Activated naive CD8-positive, alpha-beta T cell treated with anti-CD3 and anti-CD28 coated beads, Interleukin-2, amount 10 ng/mL, durations not matched to agents 7 days and 5 days (primary cell): ENCODE measurements around the gene PRXL2C. TPM values are rescaled to one million over a fixed set of nuclear protein-coding genes. Genes with fewer than 3 reads are reported as not detected.
"Not testable (repeated sequence)": the region's sequence is repeated elsewhere in the genome, so short reads cannot be mapped to it uniquely, and the experiment has no call there.

Experiments used
- ATAC-seq: fragments of 150-1000 bp; cut with Tn5 transposase; one replicate; pipeline ENCODE4 v1.10.0; 2021; ENCODE audit warnings: low read depth, moderate library complexity
- POLR2A ChIA-PET: fragments of 350-600 bp; sonication (Branson Sonifier 250); formaldehyde crosslinking; loops from one replicate; lab custom pipeline; 2021; ENCODE audit warnings: antibody characterized with exemption; lab: Charles Lee
- DNase-seq: peaks from one replicate; pipeline ENCODE4 v3.0.0; 2021
- H3K27ac Mint-ChIP-seq: one replicate; pipeline ENCODE4 v1.8.0; 2022; ENCODE audit warnings: mild to moderate bottlenecking, mixed read lengths
- H3K27me3 Mint-ChIP-seq: one replicate; pipeline ENCODE4 v1.8.0; 2022; ENCODE audit warnings: mild to moderate bottlenecking, moderate library complexity, mixed read lengths
- H3K36me3 Mint-ChIP-seq: one replicate; pipeline ENCODE4 v1.8.0; 2021; ENCODE audit warnings: mild to moderate bottlenecking, mixed read lengths
- H3K4me1 Mint-ChIP-seq: one replicate; pipeline ENCODE4 v1.8.0; 2021; ENCODE audit warnings: mixed read lengths
- H3K4me3 Mint-ChIP-seq: one replicate; pipeline ENCODE4 v1.8.0; 2022; ENCODE audit warnings: mild to moderate bottlenecking, moderate library complexity, mixed read lengths
- H3K9me3 Mint-ChIP-seq: one replicate; pipeline ENCODE4 v1.8.0; 2021; ENCODE audit warnings: mixed read lengths
- total RNA-seq, 2 experiments: library from RNA; stranded (reverse); gene quantifications; one replicate each; pipeline ENCODE4 v1.2.3, GENCODE V29; 2021

The PRXL2C gene
- total RNA-seq, 2 experiments from 2014 or later = 5.3 to 6.2 TPM

DNA sequence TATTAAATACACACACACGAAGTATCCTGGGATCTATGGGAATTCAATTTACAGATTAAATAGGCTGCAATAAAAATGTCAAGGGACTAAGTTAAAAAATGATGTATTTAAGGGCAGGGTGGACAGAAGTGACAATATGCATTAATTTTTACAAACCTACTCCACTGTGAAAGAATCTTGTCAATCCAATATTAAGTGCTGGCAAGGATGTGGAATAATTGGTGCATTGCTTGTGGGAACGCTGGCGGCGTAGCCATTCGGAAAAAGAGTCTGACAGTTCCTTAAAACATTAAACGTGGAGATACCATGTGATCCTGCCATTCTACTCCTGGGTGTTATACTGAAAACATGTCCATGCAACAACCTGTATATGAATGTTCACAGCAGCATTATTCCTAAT is 39.7 kb downstream of the PRXL2C start:
- Mint-ChIP-seq H3K9me3 (no peaks in the 10 kb centered on the region), H3K4me1 (peaks cover 2% of the 10 kb centered on the region), H3K27me3 (peaks cover 75% of the 10 kb centered on the region), H3K4me3 (no peak overlapping the region), H3K27ac (no peak overlapping the region), H3K36me3 (no peaks in the 10 kb centered on the region)
- DNase-seq = no peak
- POLR2A ChIA-PET = no interaction called here
- ATAC-seq = no peak

GRCh38 chr9:96614664-96615063 is 40.5 kb downstream of the PRXL2C start:
- H3K36me3 Mint-ChIP-seq, H3K27ac Mint-ChIP-seq, H3K4me3 Mint-ChIP-seq, H3K9me3 Mint-ChIP-seq, DNase-seq, H3K4me1 Mint-ChIP-seq, ATAC-seq, POLR2A ChIA-PET: not testable (repeated sequence)
- peaks cover 74% of the 10 kb centered on the region for H3K27me3 Mint-ChIP-seq

DNA sequence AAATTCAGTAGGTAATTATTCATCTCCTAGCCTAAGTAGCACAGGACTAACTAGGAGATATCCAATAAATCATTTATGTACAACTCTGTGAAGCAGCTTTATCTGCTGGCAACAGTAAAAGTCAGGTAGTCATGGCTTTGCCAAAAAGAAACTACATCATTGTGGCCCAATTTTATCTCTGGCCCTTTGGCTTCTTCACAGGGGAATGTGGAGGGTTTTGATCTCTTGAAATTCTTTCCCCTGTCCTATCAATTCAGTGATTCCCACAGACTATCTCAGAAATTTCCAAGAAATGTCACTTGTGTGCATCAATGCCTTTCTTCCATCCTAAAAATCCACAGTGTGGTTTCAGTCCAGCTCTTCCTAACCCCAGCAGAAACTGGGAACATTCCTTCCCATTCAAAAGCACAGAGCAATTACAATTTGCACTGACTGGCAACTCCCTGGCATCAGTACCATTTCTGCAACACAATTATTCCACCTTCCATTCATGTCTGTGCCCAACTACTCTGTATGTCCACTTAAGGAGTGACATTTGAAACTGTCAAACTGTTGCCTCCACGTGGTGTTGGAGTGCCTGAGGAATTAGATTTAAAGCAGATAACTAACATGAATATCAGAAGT is 42.0 kb downstream of the PRXL2C start:
- POLR2A ChIA-PET = no interaction called here
- H3K27ac Mint-ChIP-seq = no peak overlapping the region
- ATAC-seq (no peak), DNase-seq (no peak)
- peaks cover 86% of the 10 kb centered on the region for H3K27me3 Mint-ChIP-seq
- H3K4me3 Mint-ChIP-seq = no peak overlapping the region
- H3K4me1 Mint-ChIP-seq = no peaks in the 10 kb centered on the region
- H3K36me3 Mint-ChIP-seq = no peaks in the 10 kb centered on the region
- no peaks in the 10 kb centered on the region for H3K9me3 Mint-ChIP-seq

GRCh38 chr9:96612105-96612965 is 42.8 kb downstream of the PRXL2C start:
- H3K4me3 Mint-ChIP-seq = no peak overlapping the region

GRCh38 chr9:96611302-96611701 is 43.8 kb downstream of the PRXL2C start:
- no peaks in the 10 kb centered on the region for H3K9me3 Mint-ChIP-seq
- POLR2A ChIA-PET = no interaction called here
- no peak for DNase-seq
- H3K36me3 Mint-ChIP-seq = no peaks in the 10 kb centered on the region
- H3K27me3 Mint-ChIP-seq = peaks cover 69% of the 10 kb centered on the region
- H3K27ac Mint-ChIP-seq = no peak overlapping the region
- no peaks in the 10 kb centered on the region for H3K4me1 Mint-ChIP-seq
- no peak overlapping the region for H3K4me3 Mint-ChIP-seq
- no peak for ATAC-seq

More at GRCh38 chr9:96612105-96612965, 42.8 kb downstream of the PRXL2C start:
- ATAC-seq (no peak), DNase-seq (no peak)
- no peaks in the 10 kb centered on the region for H3K36me3 Mint-ChIP-seq
- H3K27me3 Mint-ChIP-seq = peaks cover 79% of the 10 kb centered on the region
- POLR2A ChIA-PET = no interaction called here
- H3K27ac Mint-ChIP-seq = no peak overlapping the region
- no peaks in the 10 kb centered on the region for H3K9me3 Mint-ChIP-seq
- H3K4me1 Mint-ChIP-seq = no peaks in the 10 kb centered on the region

DNA sequence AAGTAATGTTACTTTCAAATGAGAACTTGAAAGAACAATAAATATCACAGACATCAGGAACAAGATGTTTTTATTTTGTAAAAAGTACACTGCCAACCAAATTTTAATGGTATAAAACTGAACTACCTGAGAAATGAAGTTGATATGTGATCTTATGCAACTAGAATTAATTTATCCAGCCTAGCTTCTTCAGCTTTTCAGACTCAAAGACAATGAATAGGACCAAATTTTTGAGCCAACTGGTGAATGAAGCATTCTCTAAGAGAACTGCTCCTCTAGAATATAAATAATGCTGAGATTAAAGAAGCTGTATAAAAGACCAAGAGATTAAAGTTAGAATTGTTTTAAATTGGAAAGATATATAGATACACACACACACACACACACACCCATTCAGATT is 45.4 kb downstream of the PRXL2C start:
- peaks cover 1% of the 10 kb centered on the region for H3K4me1 Mint-ChIP-seq
- H3K4me3 Mint-ChIP-seq = no peak overlapping the region
- no peaks in the 10 kb centered on the region for H3K36me3 Mint-ChIP-seq
- POLR2A ChIA-PET = no interaction called here
- DNase-seq (no peak), ATAC-seq (no peak)
- no peaks in the 10 kb centered on the region for H3K9me3 Mint-ChIP-seq
- no peak overlapping the region for H3K27ac Mint-ChIP-seq
- H3K27me3 Mint-ChIP-seq = peaks cover 61% of the 10 kb centered on the region

GRCh38 chr9:96607971-96608370 is 47.1 kb downstream of the PRXL2C start:
- Mint-ChIP-seq H3K4me3 (no peak overlapping the region), H3K27ac (no peak overlapping the region), H3K36me3 (no peaks in the 10 kb centered on the region), H3K4me1 (peaks cover 1% of the 10 kb centered on the region), H3K27me3 (peaks cover 48% of the 10 kb centered on the region), H3K9me3 (no peaks in the 10 kb centered on the region)
- no peak for DNase-seq
- ATAC-seq = no peak
- POLR2A ChIA-PET = no interaction called here

- H3K27me3 Mint-ChIP-seq = peaks cover 25% of the 10 kb centered on the region
- H3K4me3 Mint-ChIP-seq = no peak overlapping the region
- peaks cover 1% of the 10 kb centered on the region for H3K4me1 Mint-ChIP-seq
- POLR2A ChIA-PET = no interaction called here
- H3K9me3 Mint-ChIP-seq = no peaks in the 10 kb centered on the region
- DNase-seq (no peak), ATAC-seq (no peak)
- no peak overlapping the region for H3K27ac Mint-ChIP-seq
- H3K36me3 Mint-ChIP-seq = no peaks in the 10 kb centered on the region
Observed at GRCh38 chr9:96605328-96605727, 49.8 kb downstream of the PRXL2C start.

DNA sequence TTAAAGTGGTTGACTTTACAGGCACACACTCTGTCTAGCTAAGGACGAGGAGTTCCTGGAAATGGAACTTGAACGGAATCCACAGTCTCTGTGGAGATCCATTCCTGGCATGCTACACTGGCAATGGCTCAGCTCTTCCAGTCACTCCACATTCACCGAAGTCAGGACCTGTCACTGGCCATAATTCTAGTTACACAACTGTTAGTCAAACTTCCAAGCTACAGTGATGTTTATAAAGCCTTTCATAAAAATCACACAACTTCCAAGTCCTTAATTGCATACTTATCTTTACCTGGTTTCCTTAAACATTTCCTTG is 51.2 kb downstream of the PRXL2C start:
- no peaks in the 10 kb centered on the region for H3K9me3 Mint-ChIP-seq
- ATAC-seq (no peak), DNase-seq (no peak)
- H3K4me1 Mint-ChIP-seq = peaks cover 1% of the 10 kb centered on the region
- no peaks in the 10 kb centered on the region for H3K36me3 Mint-ChIP-seq
- POLR2A ChIA-PET = interaction anchor here (0.6 kb wide), 1 partner anchor 437 kb away, joined by 3 read pairs; no protein-coding TSS in a partner anchor
- H3K27me3 Mint-ChIP-seq = peaks cover 11% of the 10 kb centered on the region
- H3K27ac Mint-ChIP-seq = no peak overlapping the region
- H3K4me3 Mint-ChIP-seq = no peak overlapping the region

GRCh38 chr9:96603305-96604003 is 51.7 kb downstream of the PRXL2C start:
- H3K9me3 Mint-ChIP-seq = no peaks in the 10 kb centered on the region
- ATAC-seq (no peak), DNase-seq (no peak)
- H3K4me1 Mint-ChIP-seq = peaks cover 1% of the 10 kb centered on the region
- H3K36me3 Mint-ChIP-seq = no peaks in the 10 kb centered on the region
- POLR2A ChIA-PET = interaction anchor here (0.6 kb wide), 1 partner anchor 438 kb away, joined by 3 read pairs; no protein-coding TSS in a partner anchor
- H3K27me3 Mint-ChIP-seq = peaks cover 6% of the 10 kb centered on the region
- H3K4me3 Mint-ChIP-seq = no peak overlapping the region
- H3K27ac Mint-ChIP-seq = no peak overlapping the region

- DNase-seq (no peak), ATAC-seq (no peak)
- H3K27ac Mint-ChIP-seq = no peak overlapping the region
- no peaks in the 10 kb centered on the region for H3K4me1 Mint-ChIP-seq
- no peaks in the 10 kb centered on the region for H3K36me3 Mint-ChIP-seq
- H3K9me3 Mint-ChIP-seq = no peaks in the 10 kb centered on the region
- POLR2A ChIA-PET = no interaction called here
- H3K4me3 Mint-ChIP-seq = no peak overlapping the region
- H3K27me3 Mint-ChIP-seq = peaks cover 3% of the 10 kb centered on the region
Observed at GRCh38 chr9:96599298-96599697, 55.8 kb downstream of the PRXL2C start.

DNA sequence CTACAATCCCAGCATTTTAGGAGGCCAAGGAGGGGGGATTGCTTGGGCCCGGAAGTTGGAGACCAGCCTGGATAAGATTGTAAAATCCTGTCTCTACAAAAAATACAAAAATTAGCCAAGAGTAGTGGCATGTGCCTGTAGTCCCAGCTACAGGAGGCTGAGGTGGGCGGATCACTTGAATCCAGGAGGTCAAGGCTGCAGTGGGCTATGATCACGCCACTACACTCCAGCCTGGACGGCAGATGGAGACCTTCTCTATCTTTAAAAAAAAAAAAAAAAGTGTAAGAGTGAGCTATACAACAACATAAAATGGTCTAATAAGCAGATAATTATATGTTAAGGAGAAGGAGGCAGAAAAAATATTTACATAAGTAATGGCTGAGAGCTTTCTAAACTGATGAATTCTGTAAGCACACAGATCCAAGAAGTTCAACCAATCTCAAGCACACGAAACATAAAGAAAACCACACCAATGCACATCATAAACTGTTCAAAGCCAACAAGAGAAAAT is 58.5 kb downstream of the PRXL2C start:
- Mint-ChIP-seq H3K36me3 (no peaks in the 10 kb centered on the region), H3K27ac (no peak overlapping the region), H3K27me3 (peaks cover 9% of the 10 kb centered on the region), H3K4me1 (no peaks in the 10 kb centered on the region), H3K4me3 (no peak overlapping the region), H3K9me3 (no peaks in the 10 kb centered on the region)
- POLR2A ChIA-PET = no interaction called here
- no peak for ATAC-seq
- no peak for DNase-seq
